NT2/D1 (cell line): ENCODE measurements around the gene SS18L1.
"Not testable (repeated sequence)": the region's sequence is repeated elsewhere in the genome, so short reads cannot be mapped to it uniquely, and the experiment has no call there.

Source experiments
- DNase-seq: peaks from one replicate; pipeline ENCODE4 v3.0.0-alpha.2; 2011; ENCODE audit warnings: low read depth, low spot score
- H3K27me3 ChIP-seq: 2 replicates; pipeline ENCODE4 v1.6.0; 2011; ENCODE audit warnings: mild to moderate bottlenecking; ENCODE audit not compliant: insufficient read length, insufficient read depth
- H3K36me3 ChIP-seq: 2 replicates; pipeline ENCODE4 v1.6.1; 2011; ENCODE audit warnings: mild to moderate bottlenecking, low read length, mixed read lengths; ENCODE audit not compliant: insufficient read depth, insufficient read length
- H3K4me1 ChIP-seq: 2 replicates; pipeline ENCODE4 v1.5.1; 2011; ENCODE audit not compliant: insufficient read depth, insufficient read length
- H3K4me3 ChIP-seq: 2 replicates; pipeline ENCODE4 v1.5.1; 2011; ENCODE audit warnings: low read depth; ENCODE audit not compliant: insufficient read length
- H3K9ac ChIP-seq: 2 replicates; pipeline ENCODE4 v1.6.0; 2011; ENCODE audit warnings: low read depth; ENCODE audit not compliant: insufficient read length
- H3K9me3 ChIP-seq: 2 replicates; pipeline ENCODE4 v1.5.1; 2011; ENCODE audit warnings: mild to moderate bottlenecking, low read length; ENCODE audit not compliant: insufficient read depth
- SUZ12 ChIP-seq: IDR thresholded peaks from 2 replicates; pipeline ENCODE4 v1.6.1; 2011; ENCODE audit not compliant: insufficient read length, insufficient read depth; ENCODE audit errors: extremely low read depth
- YY1 ChIP-seq: IDR thresholded peaks from 2 replicates; pipeline ENCODE4 v1.6.1; 2011; ENCODE audit not compliant: insufficient read length, insufficient read depth
- ZNF274 ChIP-seq: IDR thresholded peaks from 2 replicates; pipeline ENCODE4 v1.6.1; 2011; ENCODE audit warnings: mild to moderate bottlenecking, low read depth, low read length

Gene SS18L1

DNA sequence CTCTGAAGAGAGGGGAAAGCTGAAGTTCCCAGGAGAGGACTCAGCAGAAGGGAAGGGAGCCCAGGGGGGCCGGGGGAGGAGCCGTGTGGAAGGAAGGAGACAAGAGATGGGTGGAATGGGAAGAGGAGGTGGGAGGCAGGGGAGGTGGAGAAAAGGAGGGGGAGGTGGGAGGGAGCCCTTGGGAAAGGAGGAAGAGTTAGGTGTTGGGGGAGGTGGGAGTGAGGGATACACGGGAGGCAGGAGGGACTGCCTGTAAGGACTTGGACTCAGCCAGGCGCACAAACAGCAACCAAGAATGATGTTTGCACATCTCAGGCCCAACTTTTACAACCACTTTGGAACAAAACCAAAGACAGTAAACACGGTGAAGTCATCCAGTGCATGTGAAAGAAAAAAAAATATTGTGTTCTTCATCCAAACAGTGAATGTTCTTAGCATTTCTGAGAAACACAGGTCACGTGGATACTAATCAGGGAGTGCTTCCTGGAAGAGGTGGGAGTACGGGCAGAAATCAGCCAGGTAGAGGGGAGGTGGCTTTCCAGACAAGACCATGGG lies 38.7 kb upstream of the SS18L1 start:
- H3K36me3 ChIP-seq: no peaks in the 10 kb centered on the region
- TF ChIP-seq ZNF274 (no peak), YY1 (no peak), SUZ12 (no peak)
- H3K4me1 ChIP-seq: peaks cover 3% of the 10 kb centered on the region
- DNase-seq: no peak
- no peaks in the 10 kb centered on the region for H3K27me3 ChIP-seq
- H3K9ac ChIP-seq: no peak overlapping the region
- peaks cover 42% of the 10 kb centered on the region for H3K9me3 ChIP-seq
- no peak overlapping the region for H3K4me3 ChIP-seq

DNA sequence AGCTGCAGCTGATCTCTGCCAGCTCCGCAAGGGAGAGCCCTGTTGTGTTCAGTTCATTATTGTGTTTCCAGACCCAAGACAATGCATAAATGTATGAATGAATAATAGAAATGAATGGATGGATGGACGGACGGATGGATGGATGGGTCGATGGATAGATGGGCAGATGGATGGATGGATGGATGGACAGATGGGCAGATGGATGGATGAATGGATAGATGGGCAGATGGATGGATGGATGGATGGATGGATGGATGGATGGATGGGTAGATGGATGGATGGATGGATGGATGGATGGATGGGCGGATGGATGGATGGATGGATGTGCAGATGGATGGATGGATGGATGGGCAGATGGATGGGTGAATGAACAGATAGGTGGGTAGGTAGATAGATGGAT lies 38.0 kb upstream of the SS18L1 start:
- H3K4me1 ChIP-seq: peaks cover 3% of the 10 kb centered on the region
- H3K9me3 ChIP-seq: peaks cover 48% of the 10 kb centered on the region
- no peak overlapping the region for H3K9ac ChIP-seq
- TF ChIP-seq ZNF274: no peak
- TF ChIP-seq SUZ12: no peak
- TF ChIP-seq YY1: no peak
- H3K4me3 ChIP-seq: no peak overlapping the region
- no peaks in the 10 kb centered on the region for H3K36me3 ChIP-seq
- H3K27me3 ChIP-seq: no peaks in the 10 kb centered on the region
- DNase-seq: no peak

- Histone ChIP-seq H3K9ac (no peak overlapping the region), H3K36me3 (no peaks in the 10 kb centered on the region), H3K4me1 (peaks cover 2% of the 10 kb centered on the region), H3K27me3 (no peaks in the 10 kb centered on the region), H3K9me3 (peaks cover 71% of the 10 kb centered on the region), H3K4me3 (no peak overlapping the region)
- TF ChIP-seq YY1 (no peak), SUZ12 (no peak), ZNF274 (no peak)
- DNase-seq: no peak
These were observed 32.4 kb upstream of the SS18L1 start for GRCh38 chr20:62111148-62111547.

- Histone ChIP-seq H3K9ac (no peak overlapping the region), H3K9me3 (peaks cover 59% of the 10 kb centered on the region)
These were observed 31.2 kb upstream of the SS18L1 start for GRCh38 chr20:62112368-62112767.

GRCh38 chr20:62114894-62115293 lies 28.7 kb upstream of the SS18L1 start:
- H3K36me3 ChIP-seq: no peaks in the 10 kb centered on the region
- no peaks in the 10 kb centered on the region for H3K27me3 ChIP-seq
- peaks cover 8% of the 10 kb centered on the region for H3K4me1 ChIP-seq
- no peak overlapping the region for H3K9ac ChIP-seq
- H3K4me3 ChIP-seq: no peak overlapping the region
- no peak for DNase-seq
- H3K9me3 ChIP-seq: peaks cover 34% of the 10 kb centered on the region; the same call in 1 of the 2 replicates
- no peak for TF ChIP-seq SUZ12
- TF ChIP-seq ZNF274: no peak
- TF ChIP-seq YY1: no peak

More at GRCh38 chr20:62112368-62112767, 31.2 kb upstream of the SS18L1 start:
- Histone ChIP-seq H3K36me3 (no peaks in the 10 kb centered on the region), H3K4me1 (peaks cover 2% of the 10 kb centered on the region), H3K4me3 (no peak overlapping the region), H3K27me3 (no peaks in the 10 kb centered on the region)
- no peak for DNase-seq
- TF ChIP-seq YY1 (no peak), ZNF274 (no peak; the same call in 1 of the 2 replicates), SUZ12 (no peak)

DNA sequence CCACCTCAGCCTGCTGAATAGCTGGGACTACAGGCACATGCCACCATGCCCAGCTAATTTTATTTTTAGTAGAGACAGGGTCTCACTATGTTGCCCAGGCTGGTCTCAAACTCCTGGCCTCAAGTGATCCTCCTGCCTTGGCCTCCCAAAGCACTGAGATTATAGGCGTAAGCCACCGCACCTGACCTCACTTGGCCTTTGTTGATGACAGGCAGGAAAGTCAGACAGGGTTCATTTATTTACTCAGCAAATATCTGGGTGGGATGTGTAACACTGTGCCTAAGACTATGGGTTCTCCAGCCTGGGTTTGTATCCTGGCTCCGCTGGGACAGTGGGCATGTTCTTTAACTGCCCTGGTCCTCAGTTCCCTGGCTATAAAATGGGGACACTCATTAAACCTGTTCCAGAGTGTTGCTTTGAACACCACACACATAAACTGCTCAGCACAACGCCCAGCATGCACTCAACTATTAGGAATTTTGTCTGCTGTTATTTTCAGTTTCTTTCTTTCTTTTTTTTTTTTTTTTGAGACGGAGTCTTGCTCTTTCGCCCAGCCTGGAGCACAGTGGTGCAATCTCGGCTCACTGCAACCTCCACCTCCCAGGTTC lies 27.7 kb upstream of the SS18L1 start:
- Histone ChIP-seq H3K4me1 (peaks cover 13% of the 10 kb centered on the region), H3K9me3 (peaks cover 27% of the 10 kb centered on the region; the same call in 1 of the 2 replicates)
- H3K36me3 ChIP-seq, H3K4me3 ChIP-seq, DNase-seq, H3K27me3 ChIP-seq, H3K9ac ChIP-seq: not testable (repeated sequence)

- Histone ChIP-seq H3K27me3 (no peaks in the 10 kb centered on the region), H3K9me3 (peaks cover 20% of the 10 kb centered on the region; the same call in 1 of the 2 replicates), H3K4me3 (no peak overlapping the region), H3K4me1 (peaks cover 13% of the 10 kb centered on the region), H3K9ac (no peak overlapping the region), H3K36me3 (no peaks in the 10 kb centered on the region)
- no peak for TF ChIP-seq YY1
- TF ChIP-seq SUZ12: no peak
- TF ChIP-seq ZNF274: no peak
- no peak for DNase-seq
These were observed 26.8 kb upstream of the SS18L1 start for GRCh38 chr20:62116558-62117361.
